Activated gamma-delta T cell treated with anti-CD3 and anti-CD28 coated beads, Interleukin-2, amount 50 U/mL, for 16 hours (primary cell): ENCODE results near the gene CREB1.

ENCODE experiments used
- DNase-seq: peaks from one replicate; pipeline ENCODE4 v3.0.0-alpha.2; 2020; ENCODE audit warnings: low read depth

CREB1 gene

GRCh38 chr2:207504513-207505170 lies 25.1 kb upstream of the CREB1 start:
- DNase-seq = no peak

- no peak for DNase-seq
These were observed 24.6 kb upstream of the CREB1 start for GRCh38 chr2:207505171-207505570.

GRCh38 chr2:207505728-207506127 lies 24.0 kb upstream of the CREB1 start:
- DNase-seq = no peak

- DNase-seq = no peak
These were observed 23.3 kb upstream of the CREB1 start for GRCh38 chr2:207506426-207506825.

- no peak for DNase-seq
These were observed 19.6 kb upstream of the CREB1 start for GRCh38 chr2:207510148-207510547.

GRCh38 chr2:207511851-207512250 lies 17.9 kb upstream of the CREB1 start:
- DNase-seq = no peak

GRCh38 chr2:207512356-207512755 lies 17.4 kb upstream of the CREB1 start:
- DNase-seq = no peak

DNA sequence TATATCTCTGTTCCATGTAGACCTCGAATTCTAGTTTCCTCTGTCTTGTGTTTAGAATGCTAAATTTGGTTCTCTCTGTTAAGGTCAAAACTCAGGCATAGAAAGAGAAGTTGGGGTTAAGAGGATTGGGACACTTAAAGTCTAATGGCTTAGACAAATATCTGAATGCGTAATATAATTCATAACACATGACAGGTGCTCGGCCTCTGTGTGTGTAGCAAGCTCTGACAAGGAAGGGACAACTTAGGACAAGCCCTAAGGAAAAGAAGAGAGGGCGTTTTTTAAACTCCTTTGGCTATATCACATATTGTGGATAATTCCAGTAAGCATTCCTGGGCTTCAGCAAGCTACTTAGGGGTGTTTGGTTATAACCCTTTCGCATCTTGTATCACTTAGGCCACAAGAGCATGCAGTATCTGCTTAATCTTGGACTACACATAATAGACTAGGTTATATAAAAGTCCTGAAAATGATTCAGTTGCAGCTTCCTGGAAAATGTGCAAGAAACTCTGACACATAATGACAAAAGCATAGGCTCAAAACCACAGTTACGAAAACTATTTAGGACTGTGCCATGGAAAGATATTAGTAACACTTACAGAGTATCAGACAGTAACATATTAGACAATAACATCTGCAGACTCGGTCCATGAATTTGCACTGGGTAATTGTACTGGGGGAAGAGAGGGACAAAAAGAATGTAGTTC lies 16.1 kb upstream of the CREB1 start:
- DNase-seq = no peak

- no peak for DNase-seq
These were observed 15.3 kb upstream of the CREB1 start for GRCh38 chr2:207514451-207514850.

DNA sequence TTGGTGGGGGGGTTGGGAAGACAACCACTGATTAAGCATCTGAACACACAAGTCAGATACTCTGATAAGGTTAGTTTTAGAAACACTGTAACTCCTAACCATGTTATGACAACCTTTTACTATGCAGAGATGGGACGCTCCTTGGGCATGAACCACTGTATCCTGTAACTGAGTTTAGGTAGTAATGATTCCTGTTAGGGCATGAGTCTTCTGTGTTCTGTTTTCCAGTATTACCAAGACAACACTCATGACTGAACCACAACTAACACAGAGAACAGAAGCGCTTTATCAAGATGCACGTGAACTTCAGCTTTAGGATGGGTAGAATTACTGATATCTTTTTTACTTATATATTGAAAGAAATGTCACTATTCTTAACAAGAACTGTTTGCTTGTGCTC lies 14.1 kb upstream of the CREB1 start:
- DNase-seq = no peak

DNA sequence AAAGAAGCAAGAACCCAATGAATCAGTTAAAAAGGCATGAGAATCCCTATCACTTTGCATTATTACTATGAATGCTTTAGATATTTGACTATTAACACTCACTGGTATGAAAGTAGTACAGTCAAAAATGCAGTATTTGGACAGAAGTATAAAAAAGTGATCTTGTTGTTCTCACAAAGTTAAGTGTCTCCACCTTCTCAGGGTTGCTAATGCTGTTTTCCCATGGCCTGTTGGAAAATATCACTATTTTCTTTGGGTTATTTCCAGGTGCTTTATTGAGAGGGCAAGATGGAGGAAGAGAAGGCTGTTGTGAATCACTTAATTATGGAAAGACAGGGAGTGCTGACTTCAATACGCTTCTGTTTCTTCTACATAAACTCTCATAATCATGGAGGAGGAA lies 13.6 kb upstream of the CREB1 start:
- DNase-seq = no peak

DNA sequence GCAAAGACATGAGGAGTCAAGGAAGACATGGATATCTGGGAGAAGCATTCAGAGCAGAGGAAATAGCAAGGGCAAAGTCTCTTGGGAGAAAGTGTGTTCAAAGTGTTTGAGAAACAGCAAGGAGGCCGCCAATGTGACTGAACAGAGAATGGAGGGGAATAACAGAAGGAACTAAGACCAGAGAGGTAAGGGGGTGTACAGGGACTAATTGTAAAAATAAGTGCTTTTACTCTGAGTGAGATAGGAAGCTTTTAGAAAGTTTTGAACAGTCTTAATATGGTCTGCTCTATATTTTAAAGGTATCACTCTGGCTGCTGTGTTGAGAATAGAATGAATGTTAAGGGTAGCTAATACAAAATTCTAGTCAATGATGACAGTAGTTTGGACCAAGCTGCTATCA lies 6.8 kb upstream of the CREB1 start:
- DNase-seq = no peak

- DNase-seq = no peak
These were observed 4.5 kb upstream of the CREB1 start for GRCh38 chr2:207525296-207525695.

GRCh38 chr2:207528980-207529329 lies 807 bp upstream of the CREB1 start:
- DNase-seq = peak; percentile 55

DNA sequence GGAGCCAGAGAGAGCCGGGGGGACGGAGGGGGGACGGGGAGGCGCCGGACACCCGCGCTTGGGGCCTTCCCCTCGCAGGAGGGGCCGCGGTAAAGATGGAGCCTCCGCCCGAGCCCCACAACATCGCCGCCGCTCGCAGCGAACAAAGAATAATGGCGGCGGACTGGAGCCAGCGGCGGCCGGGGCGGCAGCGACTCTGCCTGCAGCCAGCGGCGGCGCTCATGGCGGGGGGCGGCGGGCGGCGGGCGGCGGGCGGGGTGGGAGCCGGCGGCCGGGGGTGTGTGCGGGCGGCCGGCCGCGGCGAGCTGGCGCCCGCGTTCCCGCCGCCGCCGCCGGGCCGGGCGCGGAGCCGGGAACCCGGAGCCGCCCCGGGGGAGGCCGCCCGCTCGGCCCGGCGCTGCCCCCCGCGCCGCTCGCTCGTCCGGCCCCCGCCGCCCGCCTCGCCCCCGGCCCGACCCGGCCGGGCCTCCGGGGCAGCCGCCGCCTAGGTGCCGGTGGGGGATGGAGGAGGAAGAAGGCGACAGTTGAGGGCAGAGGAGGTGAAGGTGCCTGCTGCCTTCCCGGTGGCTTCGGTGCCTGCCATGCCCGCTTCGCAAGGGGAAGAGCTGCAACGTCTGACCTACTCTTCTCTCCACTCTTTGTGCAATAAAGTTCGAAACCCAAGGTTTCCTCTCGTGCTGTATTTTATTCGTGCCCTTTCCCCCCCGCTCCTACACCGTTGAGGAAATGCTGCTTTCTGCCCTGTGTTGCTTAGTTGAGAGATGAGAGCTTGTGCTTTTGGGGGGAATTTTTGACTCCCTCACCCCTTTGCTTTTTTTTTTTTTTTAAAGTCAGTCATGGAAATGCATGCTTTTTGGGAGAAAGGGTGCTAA lies 634 bp downstream of the CREB1 start:
- DNase-seq = peak; percentile 24

DNA sequence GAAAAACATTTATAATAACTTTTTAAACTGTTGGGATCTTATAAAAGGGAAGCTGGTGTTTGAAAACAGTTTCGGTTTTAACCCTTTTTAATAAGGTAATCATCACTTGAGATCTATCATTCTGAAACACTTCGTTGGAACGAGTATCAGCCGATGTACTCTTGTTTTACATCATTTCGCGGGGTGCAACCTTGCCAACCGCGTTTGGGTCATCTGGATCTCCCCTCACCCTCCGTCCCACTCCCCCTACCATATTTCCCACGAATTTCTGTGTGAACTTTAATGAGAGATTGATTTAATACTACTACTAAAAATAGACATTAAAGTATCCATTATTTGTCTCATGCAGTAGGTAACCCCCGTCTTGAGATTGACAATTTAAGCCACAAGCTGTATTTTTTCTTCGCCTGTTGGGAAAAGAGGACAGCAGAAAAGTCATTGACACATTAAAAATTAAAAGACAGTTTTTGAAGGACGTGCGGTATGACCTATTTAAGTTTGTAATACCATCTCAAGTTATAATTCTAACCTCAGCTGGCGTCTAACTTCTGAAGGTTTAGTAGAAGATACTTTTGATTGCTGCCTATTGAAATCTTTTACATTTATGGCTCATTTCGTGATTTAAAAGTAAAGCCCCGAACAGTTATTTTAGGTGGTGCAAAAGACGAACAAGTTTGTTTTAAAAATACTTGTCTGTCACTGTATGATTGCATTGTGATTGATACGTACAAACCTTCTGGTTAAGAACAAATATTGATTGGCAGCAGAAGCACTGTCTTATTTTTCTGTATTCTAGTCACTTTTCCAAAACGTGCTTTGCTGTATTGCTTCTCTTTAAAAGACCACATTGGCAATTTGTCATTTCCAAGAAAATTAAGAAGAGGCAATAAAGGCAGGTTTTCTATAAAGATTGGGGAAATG lies 1.5 kb downstream of the CREB1 start:
- no peak for DNase-seq

DNA sequence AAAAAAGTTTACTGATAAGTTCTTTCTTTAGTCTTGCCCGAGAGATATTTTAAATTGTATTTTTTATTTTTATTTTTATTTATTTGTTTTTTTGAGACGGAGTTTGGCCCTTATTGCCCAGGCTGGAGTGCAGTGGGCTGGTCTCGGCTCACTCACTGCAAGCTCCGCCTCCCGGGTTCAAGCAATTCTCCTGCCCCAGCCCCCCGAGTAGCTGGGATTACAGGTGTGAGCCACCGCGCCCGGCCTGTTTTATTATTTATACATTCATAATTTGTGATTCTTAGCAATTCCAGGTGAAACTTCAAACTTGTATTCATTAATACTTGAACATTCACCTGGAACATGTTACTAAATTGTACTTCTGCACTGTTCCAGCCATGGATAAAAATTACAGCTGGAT lies 2.9 kb downstream of the CREB1 start:
- no peak for DNase-seq

DNA sequence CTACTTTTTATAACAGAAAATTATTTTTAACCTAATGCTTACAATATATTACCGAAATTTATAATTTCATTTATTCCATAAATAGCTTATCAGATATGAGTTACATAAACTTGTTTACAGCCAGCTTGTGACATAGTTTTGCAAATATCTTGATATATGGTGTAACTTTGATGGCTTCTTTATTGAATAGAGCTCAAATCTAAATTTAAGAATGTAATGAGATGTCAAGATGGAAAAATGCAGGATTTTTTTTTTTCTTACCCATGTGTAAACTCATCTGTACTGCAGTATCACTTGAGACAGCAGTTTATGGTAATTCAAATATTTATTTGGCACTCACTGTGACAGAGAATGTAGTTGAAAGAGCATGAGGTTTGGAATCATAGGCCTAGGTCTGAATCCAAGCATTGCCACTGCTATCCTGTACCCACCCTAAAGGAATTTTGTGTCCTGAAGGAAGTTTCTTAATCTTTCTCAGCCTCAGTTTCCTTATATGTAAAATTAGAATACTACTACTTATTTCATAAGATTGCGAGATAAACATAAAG lies 3.8 kb downstream of the CREB1 start:
- DNase-seq = no peak

GRCh38 chr2:207534417-207534816 lies 4.7 kb downstream of the CREB1 start:
- DNase-seq = no peak

DNA sequence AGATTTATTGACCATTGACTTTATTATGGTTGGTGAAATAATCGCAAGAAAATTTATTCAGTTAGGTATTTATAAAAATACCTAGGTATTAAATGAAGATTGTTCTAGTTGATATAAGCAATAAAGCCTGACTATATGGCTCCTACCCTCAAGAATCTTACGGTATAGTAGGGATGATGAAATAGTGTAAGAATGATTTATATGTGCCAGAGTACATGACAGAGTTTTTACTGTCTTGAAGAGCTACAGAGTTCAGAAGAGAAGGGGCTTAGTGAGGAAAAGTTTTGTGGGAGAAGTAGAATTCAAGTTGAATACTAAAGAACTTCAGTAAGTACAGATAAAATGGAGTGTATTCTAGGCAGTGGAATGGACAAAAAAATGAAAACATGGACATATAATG lies 9.7 kb downstream of the CREB1 start:
- no peak for DNase-seq

- no peak for DNase-seq
These were observed 10.7 kb downstream of the CREB1 start for GRCh38 chr2:207540431-207540830.

- no peak for DNase-seq
These were observed 12.2 kb downstream of the CREB1 start for GRCh38 chr2:207541933-207542332.
